ENCODE data around the gene AGMAT.
A peak's percentile ranks its signal among the peaks of the same experiment; 100 is the strongest.

The AGMAT gene

GRCh38 chr1:15568387-15569073 lies 16.3 kb downstream of the AGMAT start:
- no peak for DNase-seq

- DNase-seq = no peak
Measured at GRCh38 chr1:15559189-15559810, 25.6 kb downstream of the AGMAT start.

DNA sequence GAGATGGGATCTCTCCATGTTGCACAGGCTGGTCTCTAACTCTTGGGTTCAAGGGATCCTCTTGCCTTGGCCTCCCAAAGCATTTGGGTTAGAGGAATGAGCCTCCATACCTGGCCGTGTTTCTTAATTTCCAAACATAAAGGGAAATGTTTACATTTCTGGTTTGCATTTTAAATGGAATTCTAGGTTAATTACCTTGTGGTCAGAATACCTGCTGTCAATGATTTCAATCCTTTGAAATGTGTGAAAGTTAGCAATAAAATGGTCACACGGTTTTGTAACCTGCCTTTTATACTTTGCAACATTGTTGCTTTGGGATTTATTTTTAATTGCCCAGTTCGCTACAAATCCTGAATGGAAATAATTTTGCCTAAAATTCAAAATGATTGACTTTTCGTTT lies 26.3 kb downstream of the AGMAT start:
- DNase-seq = no peak

- DNase-seq = no peak
Measured at GRCh38 chr1:15557594-15557993, 27.3 kb downstream of the AGMAT start.

DNA sequence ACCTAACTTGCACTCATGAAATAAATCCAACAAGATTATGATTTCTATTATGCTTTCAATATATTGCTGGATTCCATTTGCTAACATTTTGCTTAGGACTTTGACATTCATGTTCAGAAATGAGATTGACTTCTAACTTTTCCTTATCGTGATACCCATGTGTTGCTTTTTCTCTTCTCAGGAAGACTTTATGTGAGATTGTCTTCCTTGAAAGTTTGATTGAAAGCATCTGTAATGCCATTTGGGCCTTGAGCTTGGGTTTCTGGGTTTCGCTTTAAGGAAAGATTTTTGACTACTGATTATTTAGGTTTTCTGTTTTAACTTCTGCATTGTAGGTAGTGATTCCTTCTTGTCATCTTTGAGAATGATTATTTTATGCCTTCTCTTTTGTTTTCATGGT lies 27.8 kb downstream of the AGMAT start:
- DNase-seq = no peak

- DNase-seq = no peak
Measured at GRCh38 chr1:15550573-15550972, 34.3 kb downstream of the AGMAT start.

DNA sequence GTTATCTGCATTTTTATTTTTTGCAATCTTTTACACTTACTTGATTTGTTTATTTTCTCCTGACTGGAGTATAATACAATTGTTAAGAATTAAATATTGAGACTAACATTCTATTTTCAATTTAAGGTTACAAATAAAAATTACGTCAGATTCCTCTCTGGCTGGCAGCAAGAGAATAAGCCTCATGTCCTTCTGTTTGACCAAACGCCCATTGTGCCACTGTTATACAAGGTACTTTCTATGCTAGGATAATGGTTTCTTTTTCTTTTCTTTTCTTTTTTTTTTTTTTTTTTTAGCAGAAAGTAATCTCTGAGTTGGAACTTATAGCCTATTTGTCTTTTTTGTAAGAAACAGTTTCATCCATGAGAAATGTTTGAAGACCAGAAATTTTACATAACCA lies 38.2 kb downstream of the AGMAT start:
- no peak for DNase-seq

DNA sequence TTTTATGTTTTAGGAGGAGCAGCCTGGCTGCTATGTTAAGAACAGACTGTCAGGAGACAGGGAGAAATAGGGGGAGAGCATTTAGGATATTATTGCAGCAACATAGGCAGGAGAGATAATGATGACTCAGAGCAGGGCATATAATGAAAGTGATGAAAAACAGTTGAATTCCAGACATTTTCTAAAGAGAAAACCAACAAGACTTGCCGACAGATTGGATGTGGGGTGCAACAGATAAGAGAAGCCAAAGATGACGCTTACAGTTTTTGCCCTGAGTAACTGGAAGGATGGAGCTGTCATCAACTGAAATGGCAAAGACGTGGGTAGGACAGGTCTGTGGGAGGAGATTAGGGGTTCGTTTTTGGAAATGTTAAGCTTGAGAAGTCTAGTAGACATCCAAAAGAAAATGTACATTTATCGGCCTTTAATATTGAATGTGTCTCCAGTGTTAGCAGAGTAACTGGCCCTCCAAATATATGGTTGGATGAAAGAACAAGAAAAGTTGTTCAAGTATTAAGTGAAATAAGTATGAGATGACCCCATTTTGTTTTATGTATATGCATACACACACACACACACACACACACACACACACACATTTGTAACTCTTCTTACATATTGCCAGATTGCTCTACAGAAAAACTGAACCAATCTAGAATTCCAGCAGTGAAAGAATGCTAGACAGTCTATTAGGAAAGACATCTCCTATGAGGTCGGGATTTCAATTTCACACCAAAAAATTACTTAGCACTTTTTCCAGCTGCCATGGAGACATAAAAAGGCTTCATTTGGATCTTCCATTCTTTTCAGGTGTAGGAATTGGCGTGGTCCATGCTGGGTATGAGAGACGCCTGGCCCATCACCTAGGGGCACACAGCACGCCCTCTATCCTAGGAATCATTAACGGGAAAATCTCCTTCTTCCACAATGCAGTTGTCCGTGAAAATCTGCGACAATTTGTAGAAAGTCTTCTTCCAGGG lies 41.0 kb downstream of the AGMAT start:
- DNase-seq = peak in 2 of 56 donors; percentile 22 to 47

- no peak for DNase-seq
Measured at GRCh38 chr1:15543251-15543588, 41.6 kb downstream of the AGMAT start.

GRCh38 chr1:15542388-15543250 lies 42.2 kb downstream of the AGMAT start:
- no peak for DNase-seq

DNA sequence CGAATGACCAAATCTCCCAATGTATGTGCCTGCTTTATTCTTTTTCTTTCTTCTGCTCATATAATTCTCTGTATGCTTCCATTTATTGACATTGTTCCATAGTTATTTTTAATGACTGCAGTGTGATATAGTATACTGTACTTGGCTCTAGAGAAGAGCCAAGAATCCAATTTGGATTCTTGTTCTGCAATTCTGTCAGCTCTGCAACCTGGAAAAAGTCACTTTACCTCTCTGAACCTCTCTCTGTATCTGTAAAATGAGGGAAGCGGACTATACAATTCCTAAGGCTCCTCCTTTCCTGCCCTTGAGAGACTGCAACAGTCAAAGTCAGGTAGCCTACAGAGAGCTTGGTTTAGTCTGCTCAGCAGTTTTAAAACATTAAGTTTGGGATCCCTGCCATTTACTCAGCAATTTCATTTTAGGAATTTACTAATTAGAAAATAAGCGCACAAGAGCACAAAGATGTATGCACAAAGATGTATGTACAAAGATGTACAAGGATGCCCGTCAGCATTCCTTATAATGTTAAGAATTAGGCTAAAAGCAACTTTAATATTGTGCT lies 43.5 kb downstream of the AGMAT start:
- DNase-seq = no peak

DNA sequence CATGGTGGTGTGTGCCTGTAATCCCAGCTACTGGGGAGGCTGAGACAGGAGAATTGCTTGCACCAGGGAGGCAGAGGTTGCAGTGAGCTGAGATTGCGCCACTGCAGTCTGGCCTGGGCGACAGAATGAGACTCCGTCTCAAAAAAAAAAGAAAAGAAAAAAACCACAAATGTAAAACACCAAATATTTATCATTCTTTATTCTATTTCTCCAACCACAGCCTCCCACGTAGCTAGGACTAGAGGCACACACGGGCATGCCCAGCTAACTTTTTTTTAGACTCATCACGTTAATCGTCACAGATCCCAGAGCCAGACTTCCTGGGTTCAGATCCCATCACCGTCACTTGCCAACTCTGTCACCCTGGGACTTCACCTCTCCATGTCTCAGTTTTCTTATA lies 44.7 kb downstream of the AGMAT start:
- DNase-seq = no peak

DNA sequence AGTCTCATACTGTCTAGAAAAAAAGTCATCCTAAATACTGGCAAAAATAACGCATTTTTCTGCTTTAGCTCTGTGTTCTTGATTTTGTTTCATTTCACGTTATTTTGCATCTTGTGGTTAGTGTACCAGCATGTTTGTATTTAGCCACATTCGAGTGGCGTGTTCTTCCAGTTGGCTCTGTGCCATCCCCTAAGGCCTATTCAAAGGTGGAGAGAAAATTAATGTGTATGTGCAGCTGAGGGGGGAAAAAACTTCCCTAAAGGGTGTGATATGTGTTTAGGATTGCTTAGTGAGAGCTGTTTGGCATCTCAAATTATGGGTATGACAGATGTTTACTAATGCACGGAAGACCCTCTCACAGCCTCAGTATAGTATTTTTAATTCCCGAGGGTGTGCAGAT lies 46.1 kb downstream of the AGMAT start:
- DNase-seq = peak in 1 of 56 donors; percentile 4

GRCh38 chr1:15531682-15532081 lies 53.2 kb downstream of the AGMAT start:
- no peak for DNase-seq

DNA sequence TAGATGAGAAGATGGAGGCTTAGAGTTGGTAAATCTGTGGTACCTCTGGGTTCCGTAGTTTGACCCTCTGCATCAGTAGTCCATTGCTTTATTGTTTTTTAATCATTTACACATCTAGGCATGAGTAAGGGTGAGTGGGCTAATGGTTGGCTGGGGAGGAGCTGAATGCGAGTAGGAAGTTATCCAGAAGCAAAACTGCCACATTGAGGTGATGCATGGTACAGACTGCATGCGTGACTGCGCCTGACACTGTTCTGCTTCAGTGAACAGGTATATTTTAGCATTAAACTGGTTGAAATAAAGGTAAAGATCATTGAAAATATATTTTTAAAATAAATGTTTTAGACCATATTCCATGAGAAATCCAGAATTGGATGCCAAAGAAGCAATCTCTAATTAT lies 53.8 kb downstream of the AGMAT start:
- DNase-seq = no peak

DNA sequence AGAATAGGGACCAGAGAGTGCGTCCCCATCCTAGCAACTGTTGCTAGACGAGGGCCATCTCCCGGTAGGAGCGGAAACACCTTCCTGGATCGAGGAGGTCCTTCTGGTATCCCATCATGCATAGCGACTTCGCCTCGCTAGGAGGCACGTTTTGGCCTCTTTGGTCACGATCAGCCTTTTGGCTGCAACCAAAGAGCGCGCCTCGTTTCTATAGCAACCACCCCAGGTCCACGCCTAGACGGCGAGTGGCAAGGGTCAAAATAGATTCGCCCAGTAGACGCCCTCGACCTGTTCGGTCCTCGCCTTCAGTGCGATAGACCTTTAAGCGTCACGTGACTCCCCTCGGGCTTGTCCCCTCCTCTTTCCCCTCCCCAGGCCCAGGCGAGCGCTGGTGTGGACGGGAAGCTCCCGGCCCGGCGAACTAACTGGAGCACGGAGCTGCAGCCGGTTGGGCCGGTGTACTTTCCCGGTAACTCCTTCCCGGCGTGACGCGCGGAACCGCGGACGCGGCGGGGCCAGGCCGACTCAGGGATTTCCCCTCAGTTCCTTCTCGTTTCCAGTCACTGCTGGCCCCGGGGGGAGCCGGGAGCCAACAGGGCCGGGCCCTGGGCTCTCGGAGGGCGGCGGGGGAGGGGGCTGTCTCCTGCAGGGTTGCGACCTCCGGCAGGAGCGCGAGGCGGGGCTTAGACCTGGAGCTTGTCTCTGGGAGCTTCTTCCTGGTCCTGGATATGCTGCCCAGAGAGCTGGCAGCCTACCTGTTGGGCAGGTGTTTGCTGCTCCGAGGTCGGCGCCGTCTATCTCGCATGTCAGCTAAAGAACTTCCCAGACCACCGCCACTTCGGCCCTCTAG lies 58.1 kb downstream of the AGMAT start, which contains the start of gene DNAJC16:
Gene DNAJC16, plus strand, starts transcription at position 359 of the 850 bp plus-strand sequence. CDS start 2,258 bp downstream, outside the sequence.
- DNase-seq = peak; percentile 83 to 100 (median 98)

DNA sequence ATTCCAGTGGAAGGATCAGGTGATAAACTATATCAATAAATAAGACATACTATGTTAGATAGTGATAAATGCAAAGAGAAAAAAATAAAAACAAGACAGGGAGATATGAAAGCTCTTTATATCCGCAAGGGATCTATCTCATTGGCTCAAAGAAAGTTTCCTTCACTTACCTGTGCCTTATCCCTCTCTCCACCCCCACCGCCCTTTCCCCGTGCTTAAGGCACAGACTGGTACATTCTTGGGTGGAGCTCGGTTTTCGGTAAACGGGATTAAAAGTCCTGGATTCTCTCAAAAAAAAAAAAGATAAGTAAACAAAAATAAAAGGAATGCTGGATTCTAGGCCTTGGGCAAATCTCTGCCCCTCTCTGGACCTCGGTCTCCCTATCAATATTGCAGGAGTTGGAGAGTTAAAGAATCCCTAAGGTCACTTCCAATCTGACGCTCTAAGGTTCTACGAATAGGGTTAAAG lies 58.8 kb downstream of the AGMAT start:
- DNase-seq = no peak

DNA sequence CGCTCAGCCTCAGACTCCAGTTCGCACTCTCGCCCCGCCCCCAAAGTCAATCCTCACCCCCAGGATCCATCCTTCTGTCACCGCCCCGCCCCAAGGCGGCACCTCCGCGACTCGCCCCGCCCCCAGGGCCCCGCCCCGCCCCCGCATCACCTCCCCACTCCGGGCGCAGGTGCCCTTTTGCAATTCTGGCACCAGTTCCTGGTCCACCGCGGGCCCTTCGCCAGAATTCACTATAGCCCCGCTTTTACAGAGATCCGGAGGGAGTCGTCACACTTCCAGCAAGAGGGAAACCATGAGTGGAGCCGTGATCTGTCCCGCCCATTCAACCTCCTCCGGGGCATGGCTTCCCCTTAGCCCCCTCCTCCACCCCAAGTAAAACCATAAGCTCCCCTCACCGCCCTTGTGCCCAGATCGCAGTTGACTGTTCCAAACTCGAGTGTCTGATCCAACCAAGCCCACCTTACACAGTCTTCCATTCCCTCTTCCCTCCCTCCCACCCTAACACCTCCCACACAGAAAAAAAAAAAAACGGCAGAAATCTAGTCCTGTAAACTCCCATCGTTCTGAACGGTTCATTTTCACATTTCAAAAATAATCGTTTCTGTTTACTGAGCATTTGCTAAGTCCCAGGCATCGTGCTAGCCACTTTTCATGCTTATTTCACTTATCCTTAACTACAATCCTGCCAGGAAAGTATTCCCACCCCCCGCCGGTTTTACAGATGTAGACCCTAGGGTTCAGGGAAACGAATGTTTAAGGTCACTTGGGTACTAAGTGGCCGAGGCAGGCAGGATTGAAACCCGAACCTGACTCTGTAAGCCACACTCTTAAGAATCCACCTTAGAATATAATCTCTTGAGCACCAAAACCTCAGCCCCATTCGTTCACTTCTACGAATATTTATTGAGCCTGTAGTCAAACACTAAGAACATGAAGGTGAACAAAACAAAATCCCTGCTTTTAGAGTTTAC lies 59.5 kb downstream of the AGMAT start:
- DNase-seq = peak in 4 of 56 donors; percentile 18 to 94 (median 40)

All from amygdala (tissue), 56 donors.